CD4-positive, alpha-beta T cell treated with Interleukin-2 at 100 ng/mL for 4 hours (primary cell): ENCODE results near the gene SPATS2L.

Experiments
- DNase-seq: peaks from one replicate; pipeline ENCODE4 v3.0.0-alpha.2; 2020; ENCODE audit warnings: low spot score

SPATS2L gene

GRCh38 chr2:200306196-200306930 is at the start of gene SPATS2L:
SPATS2L (plus strand) TSS chr2:200306693; CDS start chr2:200389245, 82,552 bp downstream.
- DNase-seq: peak; percentile 34

GRCh38 chr2:200257570-200257969 is 48.9 kb upstream of the SPATS2L start:
- DNase-seq: no peak

DNA sequence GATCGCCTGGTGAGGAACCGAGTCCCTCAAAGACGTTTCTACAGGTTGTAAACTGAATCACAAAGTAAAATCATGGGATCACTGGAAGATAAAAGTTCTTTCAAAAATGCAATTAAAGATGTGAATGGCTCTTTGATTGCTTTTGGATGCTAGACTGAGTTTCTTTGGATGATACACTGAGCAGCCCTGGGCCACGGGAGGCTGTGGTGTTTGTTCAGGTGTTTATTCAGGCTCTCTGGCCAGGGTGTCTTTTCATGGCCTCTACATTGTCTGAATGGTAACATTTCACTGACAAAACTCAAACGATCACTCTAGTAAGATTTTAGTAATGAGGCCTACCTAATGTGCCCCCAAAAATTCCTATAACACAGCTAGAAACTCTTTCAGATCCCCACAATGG is 48.4 kb upstream of the SPATS2L start:
- no peak for DNase-seq

DNA sequence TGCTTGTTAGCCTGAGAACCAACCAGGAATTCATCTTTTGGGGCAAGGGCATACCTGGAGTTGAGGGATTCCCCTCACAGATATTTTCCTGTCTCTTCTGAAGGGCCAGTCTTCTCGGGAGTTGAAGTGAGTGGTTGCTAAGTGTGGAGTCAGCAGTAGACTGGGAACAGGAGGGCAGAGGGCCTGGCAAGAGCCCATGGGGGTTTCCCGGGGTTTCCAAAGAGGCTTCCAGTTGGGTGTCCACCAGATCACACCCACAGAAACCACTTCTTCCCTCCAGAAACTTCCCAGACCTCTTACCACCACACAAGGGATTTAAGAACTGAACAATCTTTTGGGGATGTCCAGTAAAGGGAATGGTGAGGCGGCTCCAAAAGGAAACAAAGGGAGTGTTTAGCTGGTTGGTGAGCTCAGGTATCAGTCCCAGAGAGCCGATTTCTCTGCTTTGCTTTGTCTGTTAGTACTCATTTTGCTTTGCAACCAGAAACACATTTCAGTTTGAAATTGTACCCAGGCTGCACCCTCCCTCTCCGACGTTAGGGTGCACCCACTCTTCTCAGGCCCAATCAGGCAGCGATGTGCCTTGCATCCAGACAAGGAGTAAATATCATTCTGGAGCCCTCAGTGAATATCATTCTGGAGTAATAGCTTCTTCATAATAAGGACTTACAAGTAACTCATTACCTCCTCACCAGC is 47.5 kb upstream of the SPATS2L start:
- DNase-seq: no peak

- no peak for DNase-seq
Observed at GRCh38 chr2:200259577-200259957, 46.9 kb upstream of the SPATS2L start.

GRCh38 chr2:200262047-200262446 is 44.4 kb upstream of the SPATS2L start:
- no peak for DNase-seq

GRCh38 chr2:200263279-200263678 is 43.2 kb upstream of the SPATS2L start:
- no peak for DNase-seq

DNA sequence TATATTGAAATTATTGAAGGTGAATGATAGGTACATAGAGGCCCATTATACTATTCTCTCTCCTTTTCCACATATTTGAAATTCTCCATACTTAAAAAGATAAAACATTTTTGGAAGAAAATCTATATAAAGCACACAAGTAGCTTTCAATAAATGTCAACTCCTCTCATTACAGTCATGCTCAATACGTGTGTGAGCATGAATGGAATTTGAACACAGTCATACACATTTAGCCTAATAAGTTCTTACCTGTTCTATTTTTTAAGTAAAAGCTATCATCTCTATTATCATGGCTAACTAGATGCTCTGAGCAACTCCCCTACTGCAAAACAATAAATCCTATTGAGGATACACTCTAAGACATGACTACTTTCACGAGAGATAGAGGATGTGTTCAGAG is 41.9 kb upstream of the SPATS2L start:
- no peak for DNase-seq

DNA sequence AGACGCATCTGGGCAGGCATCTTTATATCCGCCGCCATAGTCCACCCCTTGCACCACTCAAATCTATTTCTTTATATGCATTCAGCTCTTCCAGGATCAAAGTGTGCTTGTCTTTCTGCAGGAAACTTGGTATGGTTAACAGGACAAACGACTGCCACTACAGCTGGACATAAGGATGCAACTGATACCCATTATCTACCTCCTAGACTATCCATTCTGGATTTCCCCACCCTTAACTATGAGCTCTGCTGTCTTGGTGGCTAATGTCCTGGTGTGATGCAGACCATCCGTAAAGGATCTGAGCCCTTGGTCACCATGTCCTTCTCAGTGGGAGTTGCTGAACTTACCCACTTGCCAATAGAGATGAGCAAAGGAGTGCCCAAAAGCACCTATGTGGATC is 40.1 kb upstream of the SPATS2L start:
- no peak for DNase-seq

GRCh38 chr2:200267350-200267749 is 39.1 kb upstream of the SPATS2L start:
- DNase-seq: no peak

GRCh38 chr2:200270732-200271131 is 35.8 kb upstream of the SPATS2L start:
- DNase-seq: no peak

GRCh38 chr2:200272320-200272719 is 34.2 kb upstream of the SPATS2L start:
- DNase-seq: no peak

DNA sequence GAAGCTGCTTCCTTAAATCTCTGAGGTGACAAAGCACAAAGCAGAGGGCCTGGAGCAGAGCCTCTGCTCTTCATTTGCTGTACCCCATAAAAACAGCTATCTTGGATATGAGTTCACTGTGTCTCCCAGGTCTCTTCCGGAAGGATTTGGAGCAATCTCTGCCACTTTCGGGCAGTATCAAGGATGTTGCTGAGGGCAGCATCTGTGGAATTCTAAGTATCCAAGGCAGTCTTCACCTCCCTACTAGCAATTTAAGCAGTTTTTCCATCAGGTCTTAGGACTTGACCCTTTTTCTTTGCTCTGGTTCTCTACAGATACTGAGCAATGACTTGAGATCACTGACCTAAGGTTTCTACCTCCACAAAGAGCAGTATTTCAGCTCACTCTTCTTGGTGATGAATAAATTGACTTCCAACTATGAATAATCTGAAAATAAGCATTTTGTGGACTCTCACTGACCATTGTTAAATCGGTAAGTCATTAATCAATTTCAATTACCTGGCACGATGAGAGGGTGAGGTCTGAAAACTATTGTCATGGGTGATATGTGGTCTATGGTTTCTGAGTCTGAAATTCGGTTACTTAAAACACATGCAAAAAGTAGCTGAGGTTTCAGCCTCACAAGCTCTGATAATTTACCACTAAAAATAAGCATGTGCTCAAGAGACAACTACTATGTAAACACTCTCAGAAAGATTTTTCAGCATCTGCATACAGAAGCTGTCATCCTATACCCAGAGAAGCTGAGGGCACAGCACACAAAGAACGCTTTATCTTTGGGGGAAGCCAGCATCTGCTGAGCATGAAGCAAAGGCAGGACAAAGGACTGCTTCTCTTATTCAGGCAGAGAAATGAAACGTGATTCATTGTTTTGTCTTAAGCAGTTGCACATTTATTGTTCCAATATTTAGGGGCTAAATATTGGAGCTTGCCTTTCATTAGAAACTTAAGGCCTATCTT is 32.1 kb upstream of the SPATS2L start:
- no peak for DNase-seq

GRCh38 chr2:200275295-200276013 is 31.0 kb upstream of the SPATS2L start:
- DNase-seq: no peak

GRCh38 chr2:200276472-200276871 is 30.0 kb upstream of the SPATS2L start:
- DNase-seq: no peak

DNA sequence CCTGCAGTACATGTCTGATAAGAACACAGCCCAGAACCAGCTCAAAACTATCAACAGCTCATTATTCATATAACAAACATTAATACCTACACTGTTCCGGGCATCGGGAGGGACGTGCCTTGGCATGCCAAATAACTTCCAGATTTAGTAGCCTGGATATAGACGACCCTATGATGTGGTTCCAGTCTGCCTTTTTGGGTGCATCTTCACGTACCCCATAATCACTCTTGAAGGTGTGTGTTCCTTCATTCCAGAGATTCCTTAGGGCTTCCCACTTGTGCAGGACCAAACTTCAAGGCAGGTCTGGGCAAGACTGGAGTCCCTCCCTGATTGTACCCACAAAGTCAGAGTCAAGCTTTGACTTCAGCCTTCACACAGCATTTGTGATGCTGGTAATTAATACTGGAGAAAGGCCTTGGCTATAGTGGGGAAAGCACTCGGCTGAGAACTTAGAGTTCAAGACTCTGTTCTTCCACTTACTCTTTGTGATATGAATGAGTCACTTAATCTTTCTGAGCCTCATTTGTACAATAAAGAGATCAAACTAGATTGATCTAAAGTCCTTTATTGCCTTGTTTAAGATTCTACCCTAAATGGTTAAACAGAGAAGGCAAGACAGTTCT is 27.7 kb upstream of the SPATS2L start:
- DNase-seq: no peak

GRCh38 chr2:200279857-200280256 is 26.6 kb upstream of the SPATS2L start:
- DNase-seq: no peak

DNA sequence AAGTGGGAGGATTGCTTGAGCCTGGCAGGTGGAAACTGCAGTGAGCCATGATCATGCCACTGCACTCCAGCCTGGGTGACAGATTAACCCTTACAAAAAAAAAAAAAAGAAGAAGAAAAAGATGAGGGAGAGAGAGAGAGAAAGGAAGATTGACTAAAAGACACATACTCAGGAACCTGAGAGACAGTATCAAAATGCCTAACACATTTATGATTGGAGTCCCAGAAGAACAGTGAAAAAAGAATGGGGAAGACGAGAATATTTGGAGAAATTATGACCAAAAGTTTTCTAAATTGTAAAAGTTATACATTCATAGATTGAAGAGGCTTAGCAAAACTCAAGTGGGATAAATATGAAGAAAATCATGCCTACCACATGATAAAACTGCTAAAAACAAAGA is 19.9 kb upstream of the SPATS2L start:
- no peak for DNase-seq

- DNase-seq: no peak
Observed at GRCh38 chr2:200288670-200289429, 17.6 kb upstream of the SPATS2L start.

DNA sequence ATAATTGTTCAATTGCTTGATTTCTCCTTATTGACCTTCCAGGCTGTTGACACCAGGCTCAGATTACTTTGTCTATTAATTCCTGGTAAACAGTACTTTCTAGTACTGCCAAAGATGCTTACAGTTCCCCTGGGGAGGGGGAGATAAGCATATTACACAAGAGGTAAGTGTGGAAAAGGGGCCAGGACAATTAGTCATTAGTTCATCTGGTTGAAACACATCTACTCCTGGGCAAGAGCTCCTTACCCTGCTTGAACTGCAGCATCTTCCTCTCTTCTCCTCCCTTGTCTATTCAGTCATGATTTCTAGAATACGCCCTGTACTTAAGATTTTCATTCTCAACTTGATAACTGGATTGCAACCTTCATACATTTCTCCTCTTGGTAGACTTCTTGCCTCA is 10.4 kb upstream of the SPATS2L start:
- no peak for DNase-seq

DNA sequence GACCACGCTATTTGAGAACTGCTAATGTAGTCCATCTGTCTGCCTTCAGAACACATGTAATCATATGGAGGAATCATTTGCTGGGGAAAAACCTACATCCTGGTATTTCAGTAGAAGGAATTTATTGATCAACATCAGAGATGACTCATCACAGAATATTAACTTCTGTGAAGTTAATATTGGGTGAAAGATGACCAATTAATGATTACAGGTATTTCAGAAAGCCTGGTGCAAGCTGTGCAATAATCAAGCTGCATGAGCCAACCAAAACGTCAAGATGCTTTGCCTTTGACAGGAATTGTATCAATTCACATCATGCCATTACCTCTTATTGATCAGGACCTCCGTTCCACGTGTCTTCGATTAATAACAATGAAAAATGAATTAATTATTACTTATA is 9.4 kb upstream of the SPATS2L start:
- DNase-seq: no peak
